Measurements from ENCODE around the gene PCID2.

PCID2 gene

DNA sequence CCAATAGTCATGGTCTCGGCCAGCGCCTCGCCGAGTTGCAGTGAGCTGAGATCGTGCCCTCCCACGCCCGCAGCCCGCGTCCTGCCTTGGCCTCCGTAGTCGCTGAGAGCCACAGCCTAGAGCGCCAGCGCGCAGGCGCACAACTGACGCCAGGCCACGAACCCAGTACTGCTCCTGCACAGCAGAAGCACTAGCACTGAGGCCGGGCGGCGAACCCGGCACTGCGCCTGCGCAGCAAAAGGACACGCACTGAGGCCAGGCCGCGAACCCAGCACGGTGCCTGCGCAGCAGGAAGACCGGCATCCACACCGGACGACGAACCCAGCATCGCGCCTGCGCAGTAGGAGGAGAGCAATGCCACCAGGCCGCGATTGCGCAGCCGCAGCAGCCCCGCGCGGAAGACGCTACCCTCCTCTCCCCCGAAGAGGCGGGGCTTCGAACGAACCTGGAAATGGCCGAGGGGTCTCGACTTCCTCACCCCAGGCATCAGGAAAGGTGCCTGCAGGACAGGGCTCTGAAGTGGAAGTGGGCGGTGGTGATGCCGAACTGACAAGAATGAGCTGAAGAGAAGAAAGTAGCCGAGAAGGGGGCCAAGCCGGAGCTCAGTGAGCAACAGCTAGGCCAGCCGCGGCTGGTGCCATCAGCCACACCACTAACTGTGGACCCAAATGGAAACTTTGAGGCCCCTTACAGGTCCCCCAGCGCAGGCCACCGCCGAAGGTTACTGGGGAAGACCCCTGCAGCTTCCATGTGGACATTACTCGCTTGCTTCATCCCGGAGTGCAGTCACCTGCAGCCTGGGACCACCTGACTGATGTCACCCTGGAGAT lies 78.3 kb downstream of the PCID2 start:
- Histone ChIP-seq H3K4me1 (ENCODE audit: insufficient read depth, low read length) (no peaks in the 10 kb centered on the region), H3K9ac (ENCODE audit: low read length) (no peak overlapping the region), H3K36me3 (ENCODE audit: insufficient read depth, low read length) (no peaks in the 10 kb centered on the region), H3K27me3 (ENCODE audit: control insufficient read depth in 1 of 2, insufficient read depth in 2 of 2, low read length in 2 of 2) (peaks cover 0 to 11% of the 10 kb centered on the region in 2 donors), H3K27ac (ENCODE audit: low read depth, low read length) (no peak overlapping the region), H3K9me3 (ENCODE audit: low read length) (no peaks in the 10 kb centered on the region), H3K4me3 (ENCODE audit: low read depth in 1 of 2, low read length in 2 of 2) (peak overlapping the region; percentile 41 to 50)

DNA sequence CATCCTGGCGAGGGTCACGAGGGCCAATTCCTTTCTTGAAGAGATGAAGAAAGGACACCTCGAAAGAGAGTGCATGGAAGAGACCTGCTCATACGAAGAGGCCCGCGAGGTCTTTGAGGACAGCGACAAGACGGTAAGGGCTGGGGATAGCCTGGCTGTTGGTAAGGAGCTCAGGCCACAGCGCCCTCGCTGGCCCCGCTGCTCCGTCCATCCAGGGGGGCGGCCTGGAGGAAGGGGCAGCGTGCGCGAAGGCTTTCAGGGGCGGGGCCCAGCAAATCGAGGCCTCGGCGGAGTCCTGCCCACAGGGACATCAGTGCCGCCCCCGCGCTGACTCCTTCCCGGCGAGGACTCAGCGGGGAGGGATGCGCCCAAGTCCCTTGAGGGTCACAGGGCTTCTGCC lies 79.0 kb downstream of the PCID2 start:
- Histone ChIP-seq H3K9ac (ENCODE audit: low read length) (no peak overlapping the region), H3K36me3 (ENCODE audit: insufficient read depth, low read length) (no peaks in the 10 kb centered on the region), H3K4me1 (ENCODE audit: insufficient read depth, low read length) (no peaks in the 10 kb centered on the region), H3K9me3 (ENCODE audit: low read length) (no peaks in the 10 kb centered on the region), H3K27me3 (ENCODE audit: control insufficient read depth in 1 of 2, insufficient read depth in 2 of 2, low read length in 2 of 2) (peaks cover 0 to 11% of the 10 kb centered on the region in 2 donors), H3K27ac (ENCODE audit: low read depth, low read length) (no peak overlapping the region), H3K4me3 (ENCODE audit: low read depth in 1 of 2, low read length in 2 of 2) (peak overlapping the region in 1 of 2 donors; percentile 50)

Data from muscle layer of colon (tissue), 2 donors.